ENCODE results near the gene SCUBE3.
A peak's percentile ranks its signal among the peaks of the same experiment; 100 is the strongest.

The SCUBE3 gene

DNA sequence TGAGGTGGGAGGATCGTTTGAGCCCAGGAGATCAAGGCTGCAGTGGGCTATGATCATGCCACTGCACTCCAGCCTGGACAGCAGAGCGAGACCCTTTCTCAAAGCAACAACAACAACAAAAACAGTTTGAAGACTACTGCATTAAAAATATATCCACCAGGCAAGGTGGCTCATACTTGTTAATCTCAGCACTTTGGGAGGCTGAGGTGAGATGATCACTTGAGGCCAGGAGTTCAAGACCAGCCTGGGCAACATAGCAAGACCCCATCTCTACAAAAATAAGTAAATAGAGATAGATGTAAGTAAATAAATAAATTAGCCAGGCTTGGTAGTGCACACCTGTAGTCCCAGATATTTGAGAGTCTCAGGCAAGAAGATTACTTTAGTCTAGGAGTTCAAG is 58.2 kb downstream of the SCUBE3 start:
- no peak for DNase-seq (ENCODE audit: low spot score)

DNA sequence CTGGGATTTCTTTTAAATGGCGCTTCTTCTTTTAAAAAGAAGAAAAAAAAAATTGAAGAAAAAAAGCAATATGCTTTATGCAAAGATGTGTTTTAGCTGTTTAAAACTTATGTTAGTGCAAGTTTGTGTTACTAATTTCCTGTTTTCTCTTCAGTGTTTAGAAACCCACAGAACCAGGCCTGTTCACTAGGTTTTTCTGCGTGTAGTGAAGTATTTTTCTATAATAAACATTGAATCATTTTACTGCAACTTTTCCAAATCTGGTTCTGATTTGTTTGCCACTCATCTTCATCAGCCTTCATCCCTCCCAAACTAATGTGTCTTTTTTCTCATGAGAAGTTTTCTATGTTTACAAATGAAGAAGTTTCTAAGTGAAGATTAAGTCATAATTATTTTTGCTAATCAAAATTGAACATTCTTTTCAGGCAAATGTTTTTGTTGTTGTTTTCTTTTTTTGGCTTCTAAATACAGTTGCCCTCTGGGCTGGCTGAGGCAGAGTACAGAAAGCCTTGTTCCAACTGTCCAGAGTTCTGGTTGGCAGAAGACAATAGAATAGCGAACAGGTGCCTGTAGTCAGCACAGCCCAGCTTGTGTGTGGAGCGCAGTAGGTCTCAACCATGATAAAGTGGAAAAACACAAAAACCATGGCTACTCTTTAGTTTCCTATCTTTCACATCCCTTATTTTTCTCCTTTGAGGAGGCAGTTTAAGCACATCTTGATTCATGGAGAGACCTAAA is 60.2 kb downstream of the SCUBE3 start:
- DNase-seq (ENCODE audit: low spot score): no peak

DNA sequence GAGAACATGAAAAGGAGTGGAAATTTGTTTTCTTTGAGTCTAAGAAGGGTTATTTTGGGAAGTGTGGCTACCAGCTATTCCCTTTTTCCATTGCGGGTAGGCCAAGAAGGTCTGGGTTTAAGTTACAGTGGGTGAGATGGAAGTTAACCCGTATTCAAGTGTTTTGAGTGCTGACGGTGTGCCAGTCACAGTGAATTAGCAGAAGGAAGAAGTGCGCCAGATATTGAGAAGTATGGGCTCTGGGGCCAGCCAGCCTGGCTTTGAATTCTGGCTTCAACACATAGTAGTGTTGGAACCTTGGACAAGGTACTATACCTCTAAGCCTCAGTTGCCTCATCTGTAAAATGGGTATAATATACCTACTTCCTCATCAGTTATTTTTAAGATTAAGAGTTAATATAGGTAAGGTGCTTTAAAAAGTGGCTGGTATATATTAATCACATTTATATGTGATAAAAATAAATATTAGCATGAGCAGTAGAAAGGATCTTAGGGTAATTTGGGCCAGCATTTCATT is 62.0 kb downstream of the SCUBE3 start:
- no peak for DNase-seq (ENCODE audit: low spot score)

DNA sequence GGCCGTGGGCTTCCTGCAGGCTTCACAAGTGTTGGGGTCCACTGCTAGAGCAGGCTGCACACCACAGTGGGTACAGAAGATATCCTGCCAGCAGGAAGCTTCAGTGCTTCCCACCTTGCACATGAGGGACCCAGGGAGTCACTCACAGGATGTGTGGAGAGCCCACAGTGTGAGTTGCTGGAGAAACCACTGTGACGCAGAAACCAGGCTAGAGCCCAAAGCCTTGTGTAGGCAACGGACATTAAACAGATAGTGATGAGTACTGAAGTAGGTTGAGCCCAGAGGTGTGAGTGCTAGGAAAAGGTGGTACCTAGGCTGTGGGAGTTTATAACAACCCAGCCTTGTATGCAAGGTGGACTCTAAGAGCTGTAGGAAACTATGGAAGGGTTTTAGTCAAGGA is 65.0 kb downstream of the SCUBE3 start:
- no peak for DNase-seq (ENCODE audit: low spot score)

DNA sequence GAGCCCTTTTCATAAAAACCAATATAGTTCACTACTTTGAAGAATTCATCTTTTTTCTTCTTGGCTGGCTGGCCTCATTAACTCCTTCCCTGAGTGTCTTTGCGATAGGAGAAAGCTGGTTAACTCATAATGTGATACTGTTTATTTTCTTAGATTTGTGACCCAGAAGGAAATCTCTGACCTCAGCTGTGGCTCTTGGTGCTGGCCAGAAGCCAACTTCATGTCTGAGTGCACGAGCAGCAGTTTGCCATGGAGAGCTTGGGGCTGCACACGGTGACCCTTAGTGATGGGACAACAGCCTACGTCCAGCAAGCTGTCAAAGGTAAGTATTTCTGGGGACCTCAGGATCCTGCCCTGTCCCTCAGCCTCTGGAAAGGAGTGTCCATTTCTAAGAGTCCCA is 67.1 kb downstream of the SCUBE3 start:
- DNase-seq (ENCODE audit: low spot score): no peak

DNA sequence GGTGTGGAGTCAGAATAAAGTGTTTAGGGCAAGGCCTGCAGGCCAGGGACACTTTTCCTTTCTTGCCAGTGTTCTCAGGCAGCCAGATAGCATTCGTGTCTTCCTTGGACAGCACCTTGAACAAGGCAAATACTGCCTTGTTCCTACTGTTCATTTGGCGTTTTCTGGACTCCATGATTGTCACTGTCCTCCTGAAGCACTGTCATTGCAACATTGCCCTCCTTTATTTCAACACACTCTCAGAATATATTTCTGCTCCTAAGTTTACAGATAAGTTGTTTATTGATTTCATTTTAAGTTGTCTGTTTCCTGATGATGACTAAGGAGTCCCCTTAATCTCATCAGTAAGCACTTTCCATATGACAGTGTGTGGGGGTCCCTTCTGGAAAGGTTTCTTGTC is 68.7 kb downstream of the SCUBE3 start:
- DNase-seq (ENCODE audit: low spot score): no peak

DNA sequence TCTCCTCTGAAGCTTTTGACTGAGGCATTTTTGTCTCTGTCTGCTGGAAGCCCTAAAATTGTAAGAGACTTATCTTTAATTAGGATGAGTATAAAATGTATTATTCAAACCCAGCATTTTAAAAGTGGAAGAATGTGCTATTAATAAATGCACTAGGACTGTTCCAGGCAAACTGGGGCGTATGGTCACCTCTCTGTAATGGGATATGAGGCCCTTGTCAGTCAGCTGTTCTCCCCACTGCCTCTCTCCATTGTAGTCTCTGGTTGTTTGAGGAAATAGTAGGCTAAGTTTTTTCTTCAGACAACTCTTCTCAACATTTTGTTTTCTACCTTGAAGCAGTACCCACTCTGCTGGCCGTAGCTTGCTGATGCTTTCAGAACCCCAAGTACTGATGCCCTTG is 69.6 kb downstream of the SCUBE3 start:
- no peak for DNase-seq (ENCODE audit: low spot score)

DNA sequence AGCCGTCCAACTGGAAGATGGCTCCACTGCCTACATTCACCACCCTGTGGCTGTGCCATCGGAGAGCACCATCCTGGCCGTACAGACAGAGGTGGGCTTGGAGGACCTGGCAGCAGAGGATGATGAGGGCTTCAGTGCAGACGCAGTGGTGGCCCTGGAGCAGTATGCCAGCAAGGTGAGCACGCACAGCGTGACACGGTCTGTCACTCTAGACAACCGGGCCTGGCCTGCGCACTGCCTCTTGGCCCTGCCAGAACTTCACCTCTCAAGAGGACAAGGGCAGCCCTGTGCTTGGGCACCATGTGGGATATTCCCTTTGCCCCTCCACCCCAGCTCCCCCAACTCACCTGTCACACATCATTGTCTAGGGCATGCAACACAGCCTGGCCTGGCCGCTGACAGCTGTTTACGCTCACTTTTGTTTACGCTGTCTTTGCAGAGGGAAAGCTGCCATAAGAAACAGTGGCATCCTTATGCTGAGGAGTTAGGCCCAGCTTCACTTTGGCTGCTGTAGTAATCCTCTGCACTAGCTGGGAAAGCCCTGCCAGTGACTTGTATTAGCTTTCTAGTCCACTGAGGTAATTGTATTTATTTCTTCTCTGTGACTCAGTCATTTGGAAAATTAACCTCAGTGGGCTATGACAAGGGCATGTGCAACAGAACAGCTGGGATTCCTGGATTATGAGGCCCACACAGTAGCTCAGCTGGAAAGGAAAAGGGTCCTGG is 74.1 kb downstream of the SCUBE3 start:
- DNase-seq (ENCODE audit: low spot score): no peak

DNA sequence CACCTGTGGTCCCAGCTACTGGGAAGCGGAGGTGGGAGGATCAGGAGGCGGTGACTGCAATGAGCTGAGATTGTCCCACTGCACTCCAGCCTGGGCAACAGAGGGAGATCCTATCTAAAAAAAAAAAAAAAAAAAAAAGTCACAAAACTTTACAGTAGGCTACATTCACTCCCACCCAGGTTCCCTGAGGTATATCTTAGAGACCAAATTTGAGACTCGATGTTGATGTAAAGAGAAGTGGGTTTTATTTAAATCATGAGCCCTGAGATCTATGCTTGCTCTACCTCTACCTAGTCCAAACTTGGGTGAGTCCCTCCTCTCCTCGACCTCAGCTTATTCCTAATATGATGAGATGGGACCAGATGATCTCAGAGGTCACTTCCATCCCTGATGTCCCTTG is 75.1 kb downstream of the SCUBE3 start:
- DNase-seq (ENCODE audit: low spot score): no peak

DNA sequence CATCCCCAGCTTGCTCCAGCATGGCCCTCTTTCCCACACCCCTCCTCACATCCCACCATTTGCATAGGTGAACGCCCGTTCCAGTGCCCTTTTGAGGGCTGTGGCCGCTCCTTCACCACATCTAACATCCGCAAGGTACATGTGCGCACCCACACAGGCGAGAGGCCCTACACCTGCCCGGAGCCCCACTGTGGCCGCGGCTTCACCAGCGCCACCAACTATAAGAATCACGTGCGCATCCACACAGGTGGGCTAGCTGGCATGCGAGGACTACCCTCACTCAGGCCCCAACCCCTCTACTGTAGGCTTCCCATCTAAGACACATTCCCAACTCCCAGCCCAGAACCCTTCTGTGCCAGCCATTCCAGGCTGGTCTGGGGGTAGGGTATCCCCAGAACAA is 77.7 kb downstream of the SCUBE3 start:
- no peak for DNase-seq (ENCODE audit: low spot score)

DNA sequence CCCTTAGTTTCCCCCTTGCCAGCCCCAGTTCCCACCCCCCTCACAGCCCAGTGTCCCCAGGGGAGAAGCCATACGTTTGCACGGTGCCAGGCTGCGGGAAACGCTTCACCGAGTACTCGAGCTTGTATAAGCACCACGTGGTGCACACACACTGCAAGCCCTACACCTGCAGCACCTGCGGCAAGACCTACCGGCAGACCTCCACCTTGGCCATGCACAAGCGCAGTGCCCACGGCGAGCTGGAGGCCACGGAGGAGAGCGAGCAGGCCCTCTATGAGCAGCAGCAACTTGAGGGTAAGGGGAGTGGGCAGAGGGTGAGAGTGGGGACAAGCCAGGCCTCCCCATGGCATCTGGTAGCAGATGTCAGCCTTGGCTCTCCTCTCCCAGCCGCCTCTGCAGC is 78.7 kb downstream of the SCUBE3 start:
- DNase-seq (ENCODE audit: low spot score): no peak

DNA sequence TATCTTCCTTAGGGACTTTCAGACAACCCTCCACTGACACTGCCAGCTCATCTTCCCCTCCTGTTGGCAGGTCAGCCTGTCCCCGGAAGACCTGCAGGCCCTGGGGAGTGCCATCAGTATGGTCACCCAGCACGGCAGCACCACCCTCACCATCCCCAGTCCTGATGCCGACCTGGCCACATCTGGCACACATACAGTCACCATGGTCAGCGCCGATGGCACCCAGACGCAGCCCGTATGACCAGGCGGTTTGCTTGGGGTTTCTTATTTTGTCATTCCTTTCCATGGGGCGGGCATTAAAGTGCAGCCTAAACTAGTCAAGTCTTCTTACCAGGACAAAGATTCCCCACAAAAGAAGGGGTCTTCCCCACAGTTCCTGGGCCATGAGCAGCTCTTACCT is 79.9 kb downstream of the SCUBE3 start:
- DNase-seq (ENCODE audit: low spot score): no peak

DNA sequence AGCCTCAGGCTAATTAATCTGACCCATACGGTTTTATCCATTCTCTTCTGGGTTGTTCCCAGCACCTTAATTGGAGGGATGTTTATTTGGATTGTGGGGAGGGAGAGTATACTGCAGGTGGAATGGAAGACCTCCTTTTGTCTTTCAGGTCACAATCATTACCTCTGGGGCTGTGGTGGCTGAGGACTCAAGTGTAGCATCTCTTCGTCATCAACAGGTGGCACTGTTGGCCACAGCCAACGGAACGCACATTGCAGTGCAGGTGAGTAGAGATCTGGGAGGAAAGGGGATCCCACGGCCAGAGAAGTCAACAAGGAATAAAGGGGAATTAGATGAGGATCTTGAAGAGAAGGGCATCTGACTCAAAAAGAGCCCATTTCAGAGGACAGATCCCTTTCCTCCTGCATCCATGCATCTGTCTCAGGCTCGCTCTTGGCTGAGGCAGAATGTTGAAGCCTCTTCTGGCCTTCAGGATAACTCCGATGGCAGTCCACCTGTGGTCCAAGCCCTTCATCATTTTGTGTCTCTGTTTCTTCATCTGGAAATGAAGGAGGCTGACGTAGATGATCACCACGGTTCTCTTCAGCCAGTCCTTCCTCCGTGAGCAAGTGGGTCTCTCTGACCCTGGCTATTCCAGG is 80.7 kb downstream of the SCUBE3 start:
- DNase-seq (ENCODE audit: low spot score): peak; percentile 88

DNA sequence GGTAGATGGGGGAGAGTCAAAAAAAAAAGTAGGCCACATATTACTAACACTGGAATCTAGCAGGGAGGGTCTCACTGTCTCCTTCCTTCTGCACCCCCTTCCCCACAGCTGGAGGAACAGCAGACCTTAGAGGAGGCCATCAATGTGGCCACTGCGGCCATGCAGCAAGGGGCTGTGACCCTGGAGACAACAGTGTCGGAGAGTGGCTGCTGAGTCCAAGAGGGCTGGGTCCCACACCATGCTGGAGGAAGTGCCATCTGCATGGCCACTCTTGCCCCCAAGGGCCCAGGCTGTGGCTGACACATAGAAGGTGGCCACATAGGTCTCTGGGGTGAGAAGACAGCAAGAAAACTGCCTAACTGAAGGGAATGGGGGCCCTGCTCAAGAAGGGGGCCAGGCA is 81.3 kb downstream of the SCUBE3 start:
- DNase-seq (ENCODE audit: low spot score): no peak

DNA sequence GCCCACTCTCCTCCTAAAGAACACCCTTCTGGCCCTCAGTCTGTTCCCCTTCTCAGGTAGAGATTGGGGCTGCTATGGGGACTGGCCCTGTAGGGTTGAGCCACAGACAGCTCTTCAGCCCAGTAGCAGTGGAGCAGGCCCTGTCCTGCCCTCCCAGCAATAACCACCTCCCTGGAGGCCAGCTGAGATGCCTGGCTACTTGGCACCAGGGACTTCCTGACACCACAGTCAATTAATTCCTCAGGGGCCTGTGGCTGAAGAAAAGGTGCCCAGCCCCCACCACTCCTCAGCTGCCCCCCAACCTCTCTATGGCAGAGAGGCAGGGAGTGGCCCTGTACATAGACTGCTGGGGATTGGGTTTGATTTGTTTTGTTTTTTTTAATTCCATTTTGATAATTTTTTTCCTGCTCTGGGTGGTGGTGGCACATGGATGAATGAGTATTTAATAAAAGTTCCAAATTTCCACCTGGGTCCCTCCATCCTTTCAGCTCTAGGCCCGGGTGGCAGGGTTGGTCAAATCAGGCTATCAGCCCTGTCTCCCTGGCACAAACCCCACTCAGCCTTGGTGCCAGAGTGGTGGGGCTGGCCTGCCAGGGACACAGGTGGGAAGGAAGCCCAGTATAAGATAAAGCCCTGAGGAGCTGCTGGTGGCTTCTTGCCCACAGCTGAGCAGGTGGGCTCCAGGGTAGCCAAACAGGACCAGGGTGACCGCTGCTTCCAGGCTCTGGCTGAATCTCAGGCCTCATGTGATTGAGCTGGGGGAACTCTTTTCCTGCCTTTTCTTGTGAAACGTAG is 82.0 kb downstream of the SCUBE3 start:
- DNase-seq (ENCODE audit: low spot score): no peak

DNA sequence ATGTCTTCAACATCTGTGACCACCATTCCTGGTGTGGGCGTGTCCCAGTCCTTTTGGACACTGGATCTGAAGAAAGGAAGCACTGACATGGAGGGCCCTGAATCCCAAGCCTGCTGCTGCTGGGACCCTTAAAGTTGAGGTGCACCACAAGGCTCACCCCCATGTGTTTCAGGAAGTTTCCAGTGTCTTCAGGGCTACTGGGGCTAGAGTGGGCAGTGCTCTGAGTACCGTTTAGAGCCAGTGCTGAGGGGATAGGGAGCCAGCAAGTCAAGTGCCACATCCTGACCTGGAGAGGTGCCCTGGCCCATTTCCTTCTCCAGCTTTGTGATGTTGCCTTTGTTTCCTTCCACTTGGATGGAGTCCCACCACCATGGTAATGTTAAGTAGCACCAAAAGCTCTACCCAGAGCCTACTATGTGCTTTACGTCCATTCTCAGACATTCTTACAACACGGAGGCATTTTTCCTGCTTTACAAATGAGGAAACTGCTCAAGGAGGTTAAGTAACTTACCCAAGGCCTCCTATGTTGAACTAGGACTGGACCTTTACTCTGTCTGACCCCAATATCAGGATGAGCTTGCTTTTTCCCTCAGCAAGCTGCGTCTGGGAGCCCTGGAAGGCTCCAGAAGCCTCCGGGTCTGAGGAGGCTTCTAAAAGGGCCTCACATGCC is 83.3 kb downstream of the SCUBE3 start:
- DNase-seq (ENCODE audit: low spot score): no peak

DNA sequence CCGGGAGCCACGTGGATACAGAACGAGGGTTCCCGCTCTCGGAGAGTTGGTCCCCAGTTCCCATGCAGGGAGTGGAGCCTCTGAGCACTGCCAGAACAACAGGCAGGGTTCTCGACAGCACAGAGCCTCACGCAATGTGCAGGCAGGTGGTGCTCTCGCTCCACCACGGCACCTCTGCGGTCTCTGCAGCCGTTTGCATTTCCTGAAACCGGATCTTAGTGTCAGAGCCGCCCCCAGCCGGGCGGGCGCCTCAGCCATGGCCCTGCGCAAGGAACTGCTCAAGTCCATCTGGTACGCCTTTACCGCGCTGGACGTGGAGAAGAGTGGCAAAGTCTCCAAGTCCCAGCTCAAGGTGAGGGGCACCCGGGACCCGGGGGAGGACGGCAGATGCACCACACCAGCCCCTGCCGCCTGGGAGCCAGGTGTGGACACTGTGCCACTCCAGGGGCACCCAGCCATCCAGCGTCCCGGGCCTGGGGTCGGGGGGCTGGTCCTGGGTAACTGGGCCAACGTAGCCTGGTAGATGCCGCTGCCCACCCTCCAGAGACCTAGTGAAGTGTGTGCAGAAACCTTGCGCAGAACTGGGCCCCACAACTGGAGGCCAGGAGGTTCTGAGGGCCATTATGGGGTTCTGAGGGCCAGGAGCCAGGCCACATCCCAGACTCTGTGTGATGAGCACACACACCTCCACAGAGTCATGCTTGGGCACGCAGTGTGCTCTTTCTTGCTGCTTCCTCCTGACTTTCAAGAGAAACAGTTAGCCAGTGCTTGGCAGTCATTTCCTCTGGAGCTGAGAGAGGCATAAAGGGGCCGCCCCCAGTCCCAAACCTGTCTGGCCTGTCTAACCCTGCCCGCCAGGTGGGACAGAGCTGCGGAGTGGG is 84.1 kb downstream of the SCUBE3 start, which contains the start of gene DEF6:
TSS of gene DEF6 (plus strand) at position 218 of the 881 bp plus-strand sequence. CDS start at position 257, 39 bp downstream.
- DNase-seq (ENCODE audit: low spot score): peak; percentile 93

DNA sequence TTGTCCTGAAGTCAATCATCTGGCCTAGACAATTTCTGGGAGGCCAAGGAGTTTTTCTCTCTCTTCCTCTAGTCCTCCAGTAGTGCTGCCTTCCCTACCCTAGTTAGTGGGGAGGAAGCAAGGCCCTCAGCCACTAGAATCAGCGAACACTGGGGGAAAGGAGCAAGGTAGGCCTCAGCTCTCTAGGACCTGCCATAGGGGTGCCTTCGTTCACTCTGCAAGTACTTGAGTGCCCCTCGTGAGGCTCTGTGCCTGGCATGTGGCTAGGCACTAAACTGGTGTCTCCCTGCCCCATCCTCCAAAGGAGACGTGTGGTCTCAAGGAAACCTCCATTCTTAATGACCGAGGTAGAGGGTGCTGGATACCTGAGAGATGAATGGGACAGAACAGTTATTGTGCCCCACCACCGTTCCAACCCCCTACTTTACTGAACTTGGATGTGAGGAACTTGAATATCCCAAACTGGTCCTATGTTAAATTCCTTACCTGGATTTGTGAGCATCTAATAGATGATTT is 84.9 kb downstream of the SCUBE3 start:
- DNase-seq (ENCODE audit: low spot score): no peak

DNA sequence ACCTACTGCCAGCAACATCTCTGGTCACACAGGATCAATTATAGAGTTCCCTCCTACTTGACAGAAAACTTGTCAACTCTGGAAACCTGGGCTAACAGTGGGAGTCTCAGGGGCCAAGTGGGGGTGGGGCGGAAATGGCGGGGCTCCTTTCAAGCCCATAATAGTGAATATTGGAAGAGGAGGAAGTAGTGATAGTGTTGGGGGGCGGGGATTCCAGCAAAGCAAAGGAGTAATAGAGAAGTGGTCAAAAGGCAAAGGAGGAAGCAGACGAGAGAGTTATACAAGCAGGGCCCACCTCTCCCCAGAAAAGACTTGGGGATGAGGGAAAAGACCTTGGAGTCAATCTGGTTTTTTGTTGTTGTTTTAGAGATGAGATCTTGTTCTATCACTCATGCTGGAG is 85.9 kb downstream of the SCUBE3 start:
- DNase-seq (ENCODE audit: low spot score): no peak

DNA sequence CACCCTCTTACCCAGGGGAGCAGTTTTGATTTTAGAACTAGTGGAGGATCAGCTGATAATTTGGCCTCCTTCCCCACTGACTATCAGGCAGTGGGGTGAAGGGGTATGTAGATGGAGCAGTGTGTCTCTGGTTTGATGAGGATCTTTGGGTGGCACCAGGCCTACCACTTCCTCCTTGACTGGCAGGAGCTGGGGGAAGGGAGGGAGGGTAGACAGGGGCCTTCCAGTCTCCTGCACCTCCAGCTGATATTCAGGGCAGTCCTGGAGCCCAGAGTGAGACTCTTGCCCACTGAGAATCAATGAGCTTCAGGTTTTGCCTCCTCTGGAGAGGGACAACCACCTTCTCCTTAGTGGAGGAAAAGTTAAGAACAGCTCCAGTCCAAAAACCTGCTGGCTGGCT is 87.1 kb downstream of the SCUBE3 start:
- no peak for DNase-seq (ENCODE audit: low spot score)
